ENCODE data around the gene RNPEPL1.

GRCh38 chr2:240567137-240567871, 980 bp upstream of the RNPEPL1 start:
- no peak for TF ChIP-seq POLR2A (IDR thresholded peaks at IDR 0.05)
- TF ChIP-seq CTCF (IDR thresholded peaks at IDR 0.05): no peak

Measured in lower leg skin (tissue), 3 donors.